ENCODE results near the gene NOS1AP. TPM values are rescaled to one million over a fixed set of nuclear protein-coding genes. Genes with fewer than 3 reads are reported as not detected.

Gene NOS1AP
- total and polyA plus RNA-seq, 9 of the 15 experiments (the other 6 are each of a cell fraction or from before 2014, with no cell fraction given): 0.07 to 1.5 (median 0.22) TPM

DNA sequence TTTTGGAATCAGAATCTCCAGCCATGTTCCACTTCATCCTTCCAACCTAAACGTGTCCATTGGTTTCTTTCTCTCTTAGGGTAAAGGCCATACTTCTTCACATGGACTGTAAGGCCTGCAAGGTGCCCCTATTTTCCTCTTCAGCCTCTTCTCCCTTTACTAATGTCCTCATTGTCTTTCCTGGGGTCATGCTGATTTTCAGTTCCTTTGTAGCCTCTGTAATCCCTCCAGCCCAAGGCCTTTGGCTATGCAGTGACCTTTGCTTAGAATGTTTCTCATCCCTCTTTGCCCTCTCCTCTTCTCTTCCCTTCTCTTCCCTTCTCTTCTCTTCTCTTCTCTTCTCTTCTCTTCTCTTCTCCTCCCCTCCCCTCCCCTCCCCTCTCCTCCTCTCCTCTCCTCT, 194.6 kb downstream of the NOS1AP start:
- no peak overlapping the region for H3K9ac ChIP-seq (ENCODE audit: insufficient read depth in 1 of 2, low read depth in 2 of 2, low read length in 2 of 2)
- in situ Hi-C loops (cut with MboI): no loop called here
- H4K20me1 ChIP-seq (replicated peaks; ENCODE audit: control insufficient read depth, insufficient read depth, low read length): no peaks in the 10 kb centered on the region
- H3K4me1 ChIP-seq (replicated peaks in 1 of 2; ENCODE audit: control insufficient read depth in 2 of 2, insufficient read depth in 2 of 2, low read length in 2 of 2): no peaks in the 10 kb centered on the region; a peak in 1 of 5 replicates
- H3K27ac ChIP-seq (ENCODE audit: extremely low read depth, low read depth, low read length): no peak overlapping the region
- no peak overlapping the region for H2AFZ ChIP-seq (ENCODE audit: low read depth, low read length)
- H3K4me2 ChIP-seq (ENCODE audit: insufficient read depth, low read length): no peak overlapping the region
- no peaks in the 10 kb centered on the region for H3K79me2 ChIP-seq (ENCODE audit: control insufficient read depth, insufficient read depth, low read length)
- no peaks in the 10 kb centered on the region for H3K36me3 ChIP-seq (ENCODE audit: control insufficient read depth, insufficient read depth, low read length)
- no peaks in the 10 kb centered on the region for H3K9me1 ChIP-seq (ENCODE audit: control insufficient read depth, insufficient read depth, low read length)
- no TSS peak for BruUV-seq (replicated peaks)
- DNase-seq (ENCODE audit: extremely low read depth in 1 of 4, low spot score in 3 of 4) (no peak), FAIRE-seq (no peak), ATAC-seq (no peak)
- ChIA-PET CTCF (ENCODE audit: low intra/inter-chr PET ratio) (no interaction called here), POLR2A (no interaction called here)
- WGBS (ENCODE audit: insufficient coverage, low coverage, missing lambda C conversion rate): 0% methylated on average over 1 of the region's 1 CpG
- H3K27me3 ChIP-seq (ENCODE audit: control insufficient read depth in 2 of 2, insufficient read depth in 2 of 2, low read length in 2 of 2): peaks cover 0 to 3% of the 10 kb centered on the region in 2 experiments; a peak in 2 of 5 replicates
- no peak overlapping the region for H3K4me3 ChIP-seq
- intact Hi-C loops (cut with micrococcal nuclease): no loop called here
- no peaks in the 10 kb centered on the region for H3K9me3 ChIP-seq (replicated peaks; ENCODE audit: control insufficient read depth, insufficient read depth, low read depth, low read length)
- no peak for TF ChIP-seq ZNF212 (CRISPR knock-in tag; IDR thresholded peaks at IDR 0.05)
- TF ChIP-seq DLX4 (CRISPR knock-in tag; IDR thresholded peaks at IDR 0.05): no peak
- no peak for TF ChIP-seq KLF16 (IDR thresholded peaks at IDR 0.05)
- TF ChIP-seq ETV6 (IDR thresholded peaks at IDR 0.05; ENCODE audit: borderline replicate concordance in 1 of 2, low read depth in 2 of 2, low read length in 1 of 2): no peak
- no peak for TF ChIP-seq ETV6 (CRISPR knock-in tag; IDR thresholded peaks at IDR 0.05; ENCODE audit: borderline replicate concordance)
- no peak for TF ChIP-seq GABPB2 (CRISPR knock-in tag; conservative IDR thresholded peaks at IDR 0.05)
- TF ChIP-seq BHLHE40 (IDR thresholded peaks at IDR 0.05; ENCODE audit: low read length): no peak
- no peak for TF ChIP-seq EP300 (IDR thresholded peaks at IDR 0.05; ENCODE audit: low read length)
- TF ChIP-seq, protein P1, sequence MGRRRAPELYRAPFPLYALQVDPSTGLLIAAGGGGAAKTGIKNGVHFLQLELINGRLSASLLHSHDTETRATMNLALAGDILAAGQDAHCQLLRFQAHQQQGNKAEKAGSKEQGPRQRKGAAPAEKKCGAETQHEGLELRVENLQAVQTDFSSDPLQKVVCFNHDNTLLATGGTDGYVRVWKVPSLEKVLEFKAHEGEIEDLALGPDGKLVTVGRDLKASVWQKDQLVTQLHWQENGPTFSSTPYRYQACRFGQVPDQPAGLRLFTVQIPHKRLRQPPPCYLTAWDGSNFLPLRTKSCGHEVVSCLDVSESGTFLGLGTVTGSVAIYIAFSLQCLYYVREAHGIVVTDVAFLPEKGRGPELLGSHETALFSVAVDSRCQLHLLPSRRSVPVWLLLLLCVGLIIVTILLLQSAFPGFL (CRISPR knock-in tag; IDR thresholded peaks at IDR 0.05): no peak
- TF ChIP-seq NFIX (CRISPR knock-in tag; IDR thresholded peaks at IDR 0.05; ENCODE audit: low read depth): no peak
- TF ChIP-seq ZNF224 (CRISPR knock-in tag; IDR thresholded peaks at IDR 0.05): no peak
- no peak for TF ChIP-seq CBFA2T2 (conservative IDR thresholded peaks at IDR 0.05)
- TF ChIP-seq, protein P2, sequence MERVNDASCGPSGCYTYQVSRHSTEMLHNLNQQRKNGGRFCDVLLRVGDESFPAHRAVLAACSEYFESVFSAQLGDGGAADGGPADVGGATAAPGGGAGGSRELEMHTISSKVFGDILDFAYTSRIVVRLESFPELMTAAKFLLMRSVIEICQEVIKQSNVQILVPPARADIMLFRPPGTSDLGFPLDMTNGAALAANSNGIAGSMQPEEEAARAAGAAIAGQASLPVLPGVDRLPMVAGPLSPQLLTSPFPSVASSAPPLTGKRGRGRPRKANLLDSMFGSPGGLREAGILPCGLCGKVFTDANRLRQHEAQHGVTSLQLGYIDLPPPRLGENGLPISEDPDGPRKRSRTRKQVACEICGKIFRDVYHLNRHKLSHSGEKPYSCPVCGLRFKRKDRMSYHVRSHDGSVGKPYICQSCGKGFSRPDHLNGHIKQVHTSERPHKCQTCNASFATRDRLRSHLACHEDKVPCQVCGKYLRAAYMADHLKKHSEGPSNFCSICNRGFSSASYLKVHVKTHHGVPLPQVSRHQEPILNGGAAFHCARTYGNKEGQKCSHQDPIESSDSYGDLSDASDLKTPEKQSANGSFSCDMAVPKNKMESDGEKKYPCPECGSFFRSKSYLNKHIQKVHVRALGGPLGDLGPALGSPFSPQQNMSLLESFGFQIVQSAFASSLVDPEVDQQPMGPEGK (CRISPR knock-in tag; IDR thresholded peaks at IDR 0.05; ENCODE audit: borderline replicate concordance): no peak
- TF ChIP-seq, protein P3, sequence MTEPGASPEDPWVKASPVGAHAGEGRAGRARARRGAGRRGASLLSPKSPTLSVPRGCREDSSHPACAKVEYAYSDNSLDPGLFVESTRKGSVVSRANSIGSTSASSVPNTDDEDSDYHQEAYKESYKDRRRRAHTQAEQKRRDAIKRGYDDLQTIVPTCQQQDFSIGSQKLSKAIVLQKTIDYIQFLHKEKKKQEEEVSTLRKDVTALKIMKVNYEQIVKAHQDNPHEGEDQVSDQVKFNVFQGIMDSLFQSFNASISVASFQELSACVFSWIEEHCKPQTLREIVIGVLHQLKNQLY (CRISPR knock-in tag; conservative IDR thresholded peaks at IDR 0.05): no peak
- no peak for TF ChIP-seq SMARCE1 (IDR thresholded peaks at IDR 0.05)
- no peak for TF ChIP-seq ESRRA (IDR thresholded peaks at IDR 0.05; ENCODE audit: borderline replicate concordance, low read depth)
- no peak for TF ChIP-seq RHOXF2B (CRISPR knock-in tag; conservative IDR thresholded peaks at IDR 0.05)
- TF ChIP-seq HES1 (IDR thresholded peaks at IDR 0.05; ENCODE audit: low read depth): no peak
- no peak for TF ChIP-seq CBFA2T3 (IDR thresholded peaks at IDR 0.05)
- no peak for TF ChIP-seq CHD2 (IDR thresholded peaks at IDR 0.05; ENCODE audit: low read depth, low read length)
